KBM-7 (cell line): Measurements from ENCODE around the gene SEC16A.

Experiments used
- DNase-seq: peaks from one replicate; pipeline ENCODE4 v3.0.0-alpha.2; 2015
- in situ Hi-C: fragments of 300-500 bp; cut with MboI; formaldehyde crosslinking; loops from 2 replicates; pipeline ENCODE4 v1.14.3; 2020; ENCODE audit warnings: low sequenced_read_pairs, low pct_unique_long_range_greater_than_20kb, mixed read lengths

Gene SEC16A, protein sequence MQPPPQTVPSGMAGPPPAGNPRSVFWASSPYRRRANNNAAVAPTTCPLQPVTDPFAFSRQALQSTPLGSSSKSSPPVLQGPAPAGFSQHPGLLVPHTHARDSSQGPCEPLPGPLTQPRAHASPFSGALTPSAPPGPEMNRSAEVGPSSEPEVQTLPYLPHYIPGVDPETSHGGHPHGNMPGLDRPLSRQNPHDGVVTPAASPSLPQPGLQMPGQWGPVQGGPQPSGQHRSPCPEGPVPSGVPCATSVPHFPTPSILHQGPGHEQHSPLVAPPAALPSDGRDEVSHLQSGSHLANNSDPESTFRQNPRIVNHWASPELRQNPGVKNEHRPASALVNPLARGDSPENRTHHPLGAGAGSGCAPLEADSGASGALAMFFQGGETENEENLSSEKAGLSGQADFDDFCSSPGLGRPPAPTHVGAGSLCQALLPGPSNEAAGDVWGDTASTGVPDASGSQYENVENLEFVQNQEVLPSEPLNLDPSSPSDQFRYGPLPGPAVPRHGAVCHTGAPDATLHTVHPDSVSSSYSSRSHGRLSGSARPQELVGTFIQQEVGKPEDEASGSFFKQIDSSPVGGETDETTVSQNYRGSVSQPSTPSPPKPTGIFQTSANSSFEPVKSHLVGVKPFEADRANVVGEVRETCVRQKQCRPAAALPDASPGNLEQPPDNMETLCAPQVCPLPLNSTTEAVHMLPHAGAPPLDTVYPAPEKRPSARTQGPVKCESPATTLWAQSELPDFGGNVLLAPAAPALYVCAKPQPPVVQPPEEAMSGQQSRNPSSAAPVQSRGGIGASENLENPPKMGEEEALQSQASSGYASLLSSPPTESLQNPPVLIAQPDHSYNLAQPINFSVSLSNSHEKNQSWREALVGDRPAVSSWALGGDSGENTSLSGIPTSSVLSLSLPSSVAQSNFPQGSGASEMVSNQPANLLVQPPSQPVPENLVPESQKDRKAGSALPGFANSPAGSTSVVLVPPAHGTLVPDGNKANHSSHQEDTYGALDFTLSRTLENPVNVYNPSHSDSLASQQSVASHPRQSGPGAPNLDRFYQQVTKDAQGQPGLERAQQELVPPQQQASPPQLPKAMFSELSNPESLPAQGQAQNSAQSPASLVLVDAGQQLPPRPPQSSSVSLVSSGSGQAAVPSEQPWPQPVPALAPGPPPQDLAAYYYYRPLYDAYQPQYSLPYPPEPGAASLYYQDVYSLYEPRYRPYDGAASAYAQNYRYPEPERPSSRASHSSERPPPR (N-terminal part only)

GRCh38 chr9:136482793-136483588, at the start of gene SEC16A:
Gene SEC16A, minus strand, starts transcription at chr9:136483040. Its CDS starts 5,425 bp downstream, at chr9:136477615.
- in situ Hi-C loops: no loop called here
- DNase-seq: peak; percentile 95

GRCh38 chr9:136531904-136532798, 49.3 kb upstream of the SEC16A start:
- in situ Hi-C loops: no loop called here
- DNase-seq: no peak

DNA sequence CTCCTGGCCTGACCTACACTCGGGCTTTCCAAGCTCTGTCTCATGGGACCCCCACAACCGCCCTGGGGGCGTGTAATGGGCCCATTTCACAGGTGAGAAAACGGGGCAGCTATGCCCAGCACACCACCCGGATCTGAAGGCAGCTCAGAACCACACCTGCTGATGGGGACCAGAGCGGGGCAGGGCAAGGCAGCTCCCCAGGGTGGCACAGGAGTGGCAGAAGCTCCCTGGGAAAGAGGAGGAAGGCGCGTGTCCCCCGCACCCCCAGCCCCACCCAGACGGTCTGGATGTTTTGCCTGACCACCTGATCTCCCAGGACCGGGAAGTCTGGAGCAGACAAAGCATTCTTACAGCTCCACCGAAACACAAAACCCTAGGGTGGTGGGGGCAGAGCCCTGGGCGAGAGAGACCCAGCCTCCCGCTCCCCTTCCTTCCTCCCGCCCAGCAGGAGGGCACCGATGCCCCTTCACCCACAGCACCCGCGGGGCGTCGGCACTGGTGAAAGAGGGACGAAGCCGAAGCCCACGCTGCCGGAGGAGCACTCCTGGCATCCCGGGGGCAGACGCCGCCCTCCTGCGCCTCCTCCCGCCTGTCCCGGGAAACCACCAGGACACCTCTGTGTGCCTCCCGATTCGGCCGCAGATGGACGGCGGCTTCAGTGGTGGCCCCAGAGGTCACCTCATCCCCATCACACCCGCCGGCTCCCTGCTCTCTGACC, 48.5 kb upstream of the SEC16A start:
- DNase-seq: no peak
- in situ Hi-C loops: no loop called here

- in situ Hi-C loops: no loop called here
- no peak for DNase-seq
Measured at GRCh38 chr9:136530461-136531089, 47.7 kb upstream of the SEC16A start.

GRCh38 chr9:136529516-136530460, 46.9 kb upstream of the SEC16A start:
- peak; percentile 66 for DNase-seq
- in situ Hi-C loops: no loop called here

DNA sequence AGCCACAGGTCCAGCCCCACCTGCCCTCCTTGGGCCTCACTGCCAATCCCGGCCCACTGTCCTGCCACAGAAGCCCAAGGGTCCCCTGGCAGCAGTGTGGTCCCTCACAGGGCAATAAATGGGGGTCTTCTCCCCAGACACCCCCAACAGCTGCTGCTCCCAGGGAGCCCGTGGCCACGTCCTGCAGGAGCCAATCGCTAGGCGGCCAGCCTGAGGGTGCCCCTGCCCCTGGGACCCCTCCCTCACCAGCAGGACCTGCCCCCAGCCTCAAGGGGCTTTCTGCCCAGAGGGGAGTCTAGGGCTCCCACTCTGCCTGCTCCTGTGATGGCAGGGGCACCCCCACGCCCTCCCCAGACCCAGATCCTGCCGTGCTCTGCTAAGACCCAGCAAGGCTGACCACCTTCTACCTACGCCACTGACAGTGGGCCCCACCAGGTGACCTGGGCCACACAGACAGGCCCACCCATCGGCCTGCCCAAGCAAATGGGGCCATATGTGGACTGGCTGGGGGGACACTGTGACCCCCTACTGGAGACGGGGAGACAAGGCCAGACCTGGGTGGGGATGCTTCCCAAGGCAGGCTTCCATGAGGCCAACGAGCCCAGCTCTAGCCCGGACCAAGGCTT, 46.0 kb upstream of the SEC16A start:
- no peak for DNase-seq
- in situ Hi-C loops: no loop called here

- in situ Hi-C loops: no loop called here
- no peak for DNase-seq
Measured at GRCh38 chr9:136527721-136528710, 45.2 kb upstream of the SEC16A start.

- in situ Hi-C loops: no loop called here
- no peak for DNase-seq
Measured at GRCh38 chr9:136527131-136527530, 44.3 kb upstream of the SEC16A start.

- DNase-seq: no peak
- in situ Hi-C loops: no loop called here
Measured at GRCh38 chr9:136526625-136527066, 43.8 kb upstream of the SEC16A start.

GRCh38 chr9:136525841-136526499, 43.1 kb upstream of the SEC16A start:
- DNase-seq: no peak
- in situ Hi-C loops: no loop called here

- in situ Hi-C loops: no loop called here
- no peak for DNase-seq
Measured at GRCh38 chr9:136525207-136525606, 42.4 kb upstream of the SEC16A start.

- in situ Hi-C loops: no loop called here
Measured at GRCh38 chr9:136522314-136523237, 39.7 kb upstream of the SEC16A start.

GRCh38 chr9:136521537-136521936, 38.7 kb upstream of the SEC16A start:
- DNase-seq: peak; percentile 43
- in situ Hi-C loops: no loop called here

More at GRCh38 chr9:136522314-136523237, 39.7 kb upstream of the SEC16A start:
- no peak for DNase-seq
